CD4-positive, alpha-beta T cell treated with Interleukin-2 at 100 ng/mL for 4 hours (primary cell): Measurements from ENCODE around the gene ITPR3.

Experiments used
- DNase-seq: peaks from one replicate; pipeline ENCODE4 v3.0.0-alpha.2; 2020; ENCODE audit warnings: low spot score

The ITPR3 gene

DNA sequence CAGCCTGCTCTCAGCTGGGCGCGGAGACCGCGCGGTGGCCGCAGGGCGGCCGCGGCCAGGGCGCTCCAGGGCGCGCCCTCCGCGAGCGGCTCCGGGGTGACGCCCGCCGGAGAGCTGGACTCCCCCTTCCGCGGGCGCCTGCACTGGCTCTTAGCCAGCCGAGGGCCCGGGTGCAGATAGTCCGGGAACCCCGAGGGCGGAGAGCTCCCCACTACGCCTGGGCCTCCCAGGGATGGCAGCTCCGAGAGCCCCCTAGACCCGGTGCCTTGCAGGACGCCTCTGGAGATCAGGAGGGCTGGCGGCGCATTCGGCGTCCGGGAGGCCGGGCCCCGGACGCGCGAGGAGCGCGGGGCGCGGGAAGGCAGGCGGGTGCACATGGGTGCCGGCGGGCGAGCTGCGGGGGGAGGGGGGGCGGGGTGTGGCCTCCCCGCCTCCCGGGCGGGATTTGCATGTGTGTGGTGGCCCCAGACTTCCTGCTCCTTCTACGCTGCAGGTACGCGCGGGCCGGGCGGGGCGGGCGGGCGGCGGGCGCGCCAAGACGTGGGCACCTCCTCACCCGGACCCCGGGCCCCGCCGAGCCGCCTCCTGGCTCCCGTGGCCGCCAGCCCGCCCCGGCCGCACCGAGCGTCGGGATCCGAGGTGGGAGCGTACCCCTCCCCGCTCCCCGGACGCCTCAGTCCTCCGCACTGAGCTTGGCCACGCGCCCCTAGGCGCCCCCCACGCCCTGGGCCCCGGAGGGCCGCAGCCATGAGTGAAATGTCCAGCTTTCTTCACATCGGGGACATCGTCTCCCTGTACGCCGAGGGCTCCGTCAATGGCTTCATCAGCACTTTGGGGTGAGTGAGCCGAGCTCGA lies at the start of gene ITPR3:
Gene ITPR3 (plus strand): TSS at position 467 of the 855 bp plus-strand sequence. CDS start 281 bp downstream, at position 748.
- peak; percentile 75 for DNase-seq

DNA sequence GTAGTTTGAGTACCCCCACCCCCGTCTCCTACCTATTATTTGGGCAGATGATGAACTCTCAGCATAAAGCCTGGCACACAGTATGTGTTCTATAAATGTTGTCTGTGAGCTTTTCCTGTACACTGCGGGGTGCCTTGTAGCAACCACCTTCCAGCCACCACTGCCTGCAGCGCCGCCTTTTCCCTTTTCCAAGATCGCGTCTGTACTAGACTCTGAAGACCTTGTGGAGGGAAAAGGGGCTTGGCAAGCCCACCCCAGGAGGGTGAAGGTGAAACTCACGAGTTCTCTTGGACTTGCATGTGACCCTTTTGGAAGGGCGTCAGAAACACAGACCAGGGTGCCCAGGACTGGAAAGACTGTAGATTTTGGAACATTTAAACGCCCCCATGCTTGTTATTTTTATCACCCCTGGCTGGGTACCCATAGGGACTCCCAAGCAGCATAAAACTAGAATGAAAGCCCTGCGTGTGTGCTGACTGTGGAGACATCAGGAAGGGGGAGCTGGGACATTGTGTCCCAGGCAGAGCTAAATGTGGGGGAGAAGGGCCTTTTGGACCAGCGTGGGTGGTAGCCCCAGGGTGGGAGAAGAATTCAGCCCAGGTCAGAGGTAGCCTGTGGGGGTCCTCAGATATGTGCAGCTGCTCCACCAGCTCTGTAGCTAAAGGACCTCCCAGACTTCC lies 49.3 kb upstream of the ITPR3 start:
- DNase-seq: no peak

DNA sequence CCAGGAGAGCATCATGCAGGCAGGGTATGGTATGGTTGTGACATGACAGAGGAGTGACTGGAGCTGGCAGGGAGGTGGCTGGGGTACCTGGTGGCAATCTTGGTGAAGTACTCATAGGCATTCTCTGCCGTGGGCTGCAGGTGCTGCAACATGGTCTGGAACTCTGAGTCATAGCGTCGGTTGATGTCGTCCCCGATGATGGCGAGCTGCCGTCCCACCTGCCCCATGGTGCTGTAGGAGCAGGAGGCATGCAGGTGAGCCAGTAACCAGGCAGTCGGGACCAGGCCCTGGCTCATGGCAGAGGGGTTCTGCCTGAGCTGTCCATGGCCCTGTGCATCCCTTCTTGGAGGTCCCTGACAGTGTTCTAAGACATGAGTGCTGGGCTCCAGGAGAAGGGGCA lies 45.9 kb upstream of the ITPR3 start:
- DNase-seq: no peak

DNA sequence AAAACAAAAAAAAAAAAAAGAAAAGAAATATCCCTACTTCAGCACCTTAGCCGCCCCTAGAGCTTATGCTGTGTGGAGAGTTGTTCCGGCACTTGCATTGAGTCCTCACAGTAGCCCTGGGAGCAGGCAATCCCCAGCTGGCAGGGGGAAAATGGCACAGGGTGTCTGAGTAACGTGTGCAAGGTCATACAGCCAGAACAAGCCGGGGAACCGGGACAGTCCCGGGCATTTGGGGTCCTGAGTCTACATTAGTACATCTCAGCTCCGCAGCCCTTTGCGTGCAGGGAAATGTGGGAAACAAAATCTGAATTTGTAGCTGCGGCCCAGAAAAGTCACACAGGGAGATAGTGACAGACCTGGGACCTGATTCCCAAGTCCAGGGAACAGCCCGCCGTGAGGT lies 44.5 kb upstream of the ITPR3 start:
- no peak for DNase-seq

DNA sequence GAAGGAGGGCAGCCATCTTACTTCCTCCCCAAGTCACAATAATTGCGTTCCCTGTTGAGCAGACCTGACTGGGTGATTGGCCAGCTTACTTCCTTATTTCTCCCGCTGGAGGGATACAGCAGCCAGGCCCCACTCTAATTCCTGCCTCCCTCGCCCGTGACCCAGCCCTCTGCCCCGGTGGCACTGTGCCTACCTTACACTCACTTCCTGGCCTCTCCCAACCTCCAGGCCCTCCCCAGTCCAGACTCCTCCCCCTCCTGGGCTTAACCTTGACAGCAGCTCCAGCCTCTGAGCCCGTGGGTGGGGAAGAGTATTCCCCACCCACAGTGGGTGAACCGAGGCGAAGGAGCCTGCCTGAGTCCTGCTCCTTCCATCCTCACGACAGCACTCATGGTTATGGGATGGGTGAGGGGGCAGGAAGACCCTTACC lies 44.0 kb upstream of the ITPR3 start:
- DNase-seq: peak; percentile 25

DNA sequence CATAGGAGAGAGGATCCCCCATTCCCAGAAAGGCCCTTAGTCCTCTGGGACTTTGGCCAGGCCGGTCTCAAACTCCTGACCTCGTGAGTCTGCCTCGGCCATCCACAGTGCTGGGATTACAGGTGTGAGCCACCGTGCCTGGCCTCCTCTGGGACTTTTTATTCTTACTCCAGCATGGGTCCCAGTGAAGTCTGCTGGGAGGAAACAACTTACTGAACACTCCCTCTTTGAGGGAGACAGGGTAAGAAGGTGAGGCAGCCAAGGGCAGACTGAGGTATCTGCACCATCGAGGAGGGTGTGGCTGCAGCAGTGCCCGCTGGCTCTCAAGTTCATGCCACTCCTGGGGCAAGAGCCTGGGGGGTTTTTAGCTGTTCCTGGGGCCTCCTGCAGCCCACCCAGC lies 43.4 kb upstream of the ITPR3 start:
- peak; percentile 10 for DNase-seq

DNA sequence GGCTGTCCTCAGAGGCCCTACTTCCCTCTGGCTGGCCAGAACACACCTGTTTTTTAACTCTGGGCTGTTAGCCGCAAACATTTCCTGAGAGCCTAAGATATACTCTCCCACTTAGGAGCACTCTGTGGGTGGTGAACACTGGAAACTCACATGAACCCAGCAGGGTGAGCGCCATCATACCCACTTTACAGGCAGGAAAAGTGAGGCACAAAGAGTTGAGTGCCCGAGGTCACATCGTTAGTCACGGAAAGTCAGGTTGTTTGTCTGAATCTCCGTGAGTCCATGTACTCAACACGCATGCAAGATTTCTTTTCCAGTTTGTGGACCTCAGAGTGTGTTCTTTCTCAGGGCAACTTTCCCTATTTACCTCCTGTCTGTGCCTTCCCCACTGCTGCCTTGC lies 43.0 kb upstream of the ITPR3 start:
- peak; percentile 20 for DNase-seq

DNA sequence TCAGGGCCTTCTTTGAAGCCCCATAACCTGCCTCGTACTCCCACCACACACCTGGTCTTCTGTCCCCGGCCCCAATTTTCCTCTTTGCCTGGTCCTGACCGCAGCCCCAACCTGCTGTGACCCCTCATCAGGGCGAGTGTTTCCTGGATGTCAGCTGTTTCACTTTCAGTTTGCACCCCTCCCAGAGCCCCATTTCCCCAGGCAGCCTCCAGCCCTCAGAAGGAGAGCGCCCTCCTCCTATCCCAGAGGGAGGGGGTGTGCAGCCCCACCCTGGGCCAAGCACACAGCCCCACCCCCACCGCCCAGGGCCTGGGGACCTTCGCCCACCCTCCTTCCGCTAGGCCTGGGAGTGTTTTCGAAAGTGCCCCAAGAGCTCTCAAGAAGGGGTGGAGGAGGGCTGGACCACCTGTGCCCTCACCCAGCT lies 42.5 kb upstream of the ITPR3 start:
- DNase-seq: peak; percentile 57

DNA sequence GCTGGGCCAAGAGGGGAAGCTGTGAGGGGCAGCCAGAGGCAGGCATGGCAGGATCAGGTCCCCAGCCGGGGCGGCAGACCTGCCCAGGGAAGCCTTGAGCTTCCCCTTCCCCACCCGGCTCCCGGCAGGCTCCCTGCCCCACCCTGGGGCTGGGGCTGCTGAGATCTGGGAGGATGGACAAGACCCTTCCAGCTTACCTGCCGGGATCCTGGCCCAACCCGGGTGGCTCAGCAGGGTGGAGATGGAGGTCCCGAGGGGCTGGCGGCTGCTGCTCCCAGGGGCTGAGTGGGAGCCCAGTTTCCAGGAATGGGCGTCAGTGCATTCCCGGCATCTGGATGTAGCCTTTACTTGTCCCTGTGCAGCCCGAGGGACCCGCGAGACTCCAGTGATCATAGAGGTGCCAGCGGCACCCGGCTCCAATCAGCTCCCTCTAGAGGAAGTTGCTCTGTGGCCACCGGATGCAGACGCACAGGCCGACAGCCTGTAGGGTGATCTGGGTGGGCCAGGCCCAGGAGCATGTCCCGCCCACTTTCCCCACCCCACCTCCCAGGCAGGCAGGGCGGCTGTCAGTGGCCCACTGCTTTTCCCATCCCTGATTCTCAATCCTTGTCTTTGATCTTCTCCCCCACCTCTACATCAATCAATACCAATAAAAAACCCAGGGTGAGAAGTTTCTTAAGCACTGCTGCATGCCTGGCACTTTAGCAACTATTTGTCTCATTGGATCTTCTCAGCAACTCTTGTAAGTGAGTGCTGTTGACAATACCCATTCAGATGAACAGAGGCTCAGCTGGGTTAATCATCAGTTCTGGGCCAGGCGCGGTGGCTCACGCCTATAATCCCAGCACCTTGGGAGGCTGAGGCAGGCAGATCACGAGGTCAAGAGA lies 41.1 kb upstream of the ITPR3 start, which contains the start of gene BAK1:
Gene BAK1 (minus strand): TSS at position 449 of the 887 bp plus-strand sequence. CDS start 2,672 bp downstream, outside the sequence.
- peak; percentile 84 for DNase-seq

DNA sequence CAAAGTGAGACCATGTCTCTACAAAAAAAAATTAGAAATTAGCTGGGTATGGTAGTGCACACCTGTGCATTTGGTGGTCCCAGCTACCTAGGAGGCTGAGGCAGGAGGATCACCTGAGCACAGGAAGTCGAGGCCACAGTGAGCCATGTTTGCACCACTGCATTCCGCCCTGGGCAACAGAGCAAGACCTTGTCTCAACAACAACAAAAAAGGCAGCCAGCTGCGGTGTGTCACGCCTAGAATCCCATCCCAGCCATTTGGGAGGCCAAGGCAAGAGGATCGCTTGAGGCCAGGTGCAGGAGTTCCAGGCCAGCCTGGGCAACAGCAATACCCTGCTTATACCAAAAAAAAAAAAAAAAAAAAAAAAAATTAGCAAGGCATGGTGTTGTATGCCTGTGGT lies 39.9 kb upstream of the ITPR3 start:
- no peak for DNase-seq

DNA sequence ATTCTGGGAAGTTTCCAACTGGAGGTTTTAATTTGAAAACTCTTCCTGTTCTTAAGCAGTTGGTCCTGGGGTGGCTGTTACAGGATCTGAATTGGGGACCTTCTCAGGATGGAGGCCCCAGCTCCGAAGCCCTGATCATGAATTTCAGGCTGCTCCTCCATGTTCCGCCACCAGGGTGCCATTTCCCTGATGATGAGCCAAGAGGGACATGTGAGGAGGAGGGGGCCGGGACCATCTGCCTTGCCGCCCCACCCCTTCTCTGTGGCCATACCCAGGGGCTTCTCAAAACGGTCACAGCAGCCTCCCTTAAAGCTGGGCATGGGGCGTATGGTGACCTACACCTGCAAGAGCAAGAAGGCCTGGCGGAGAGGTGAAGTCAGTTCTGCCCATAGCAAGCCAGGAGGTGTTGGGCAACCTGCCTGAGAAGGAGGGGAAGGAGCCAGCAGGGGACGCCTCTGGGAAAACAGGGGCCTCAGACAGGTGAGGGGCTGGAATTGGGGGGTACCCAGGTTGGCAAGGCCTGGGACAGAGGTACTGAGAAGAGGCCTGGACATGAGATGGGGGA lies 37.4 kb upstream of the ITPR3 start:
- DNase-seq: no peak

DNA sequence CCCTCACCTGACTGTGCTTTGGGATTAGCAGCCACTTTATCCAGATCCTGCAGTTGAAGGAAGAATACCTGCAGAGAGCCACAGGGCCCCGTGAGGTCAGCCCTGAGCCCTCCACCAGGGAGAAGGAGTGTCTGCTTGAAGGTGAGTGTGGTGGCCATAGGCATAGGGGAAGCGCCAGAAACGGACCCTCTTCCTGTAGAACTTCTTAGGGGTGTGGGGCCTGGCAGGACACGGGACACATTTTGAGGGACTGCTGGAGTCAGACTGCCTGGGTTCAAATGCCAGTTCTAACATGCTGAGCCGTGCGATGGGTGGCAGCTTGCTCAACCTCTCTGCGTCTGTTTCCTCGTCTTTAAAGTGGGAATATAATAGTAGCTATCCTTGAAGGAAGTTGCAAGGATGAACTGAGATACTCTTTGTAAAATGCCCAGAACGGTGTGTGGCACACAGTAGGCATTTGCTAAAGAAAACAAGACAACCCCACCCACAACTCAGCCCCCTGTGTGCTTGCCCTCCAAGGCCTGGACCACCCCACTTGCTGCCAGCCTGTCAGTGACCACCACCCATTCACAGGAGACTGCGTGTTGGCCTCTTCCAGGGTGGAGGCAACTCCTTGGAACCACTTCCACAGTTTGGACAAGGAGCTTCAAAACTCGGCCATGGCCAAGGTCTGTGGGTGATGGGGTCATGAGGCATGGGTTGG lies 36.3 kb upstream of the ITPR3 start:
- DNase-seq: no peak

DNA sequence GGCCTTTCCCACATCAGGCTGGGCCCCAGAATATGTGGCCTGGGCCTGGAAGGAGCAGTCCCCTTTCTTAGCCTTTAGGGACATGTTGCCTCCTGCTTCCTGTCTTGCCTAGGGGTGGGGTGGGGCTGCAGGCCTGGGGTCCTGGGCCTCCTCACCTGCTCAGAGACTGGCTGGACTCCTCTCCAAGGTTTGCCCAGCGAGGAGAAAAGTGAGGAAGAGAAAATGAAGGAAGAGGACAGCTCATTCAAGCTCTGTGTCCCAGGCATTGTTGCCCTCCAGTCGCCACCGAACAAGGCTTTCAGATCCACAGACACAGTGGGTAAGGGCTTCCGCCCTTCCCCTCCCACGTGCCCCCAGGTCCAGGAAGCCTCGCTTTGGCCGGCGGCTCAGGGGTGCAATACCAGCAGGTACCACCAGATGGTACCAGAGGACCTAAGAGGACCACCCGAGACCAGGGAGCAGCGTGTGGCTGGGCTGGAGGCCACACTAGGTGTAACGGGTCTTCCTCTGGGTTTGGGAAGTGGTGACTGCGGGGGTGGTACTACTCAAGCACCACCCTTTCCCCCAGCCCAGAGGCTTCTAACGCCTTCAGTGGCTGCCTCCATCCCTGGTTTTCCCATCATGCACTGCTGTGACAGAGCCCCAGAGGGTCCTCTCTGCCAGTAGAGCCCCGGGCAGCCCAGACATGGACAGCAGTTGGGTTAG lies 35.6 kb upstream of the ITPR3 start:
- peak; percentile 90 for DNase-seq

DNA sequence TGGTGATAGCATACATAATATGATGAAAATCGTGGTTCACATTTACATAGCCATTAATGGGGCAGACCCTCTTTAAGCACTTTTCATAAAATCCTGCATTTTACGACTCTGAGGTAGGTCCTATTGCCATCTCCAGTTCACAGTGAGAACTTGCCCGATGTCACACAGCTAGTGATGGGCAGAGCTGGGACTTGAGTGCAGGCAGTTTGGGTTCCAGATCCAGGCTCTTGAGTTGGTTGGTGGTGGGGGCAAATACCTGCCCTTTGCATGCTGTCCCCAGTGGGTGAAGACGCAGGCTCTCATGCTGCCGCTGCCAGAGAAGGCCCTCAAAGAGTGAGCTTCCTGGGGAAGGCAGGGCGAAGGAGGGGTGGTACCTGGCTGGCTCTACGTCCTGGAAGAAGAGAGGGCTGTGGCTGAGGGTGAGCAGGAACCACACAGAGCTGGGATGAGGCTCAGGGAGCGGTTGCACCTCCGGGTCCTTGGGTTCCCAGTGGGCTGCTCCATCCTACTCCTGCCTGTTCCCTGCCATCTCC lies 34.9 kb upstream of the ITPR3 start:
- DNase-seq: peak; percentile 10

DNA sequence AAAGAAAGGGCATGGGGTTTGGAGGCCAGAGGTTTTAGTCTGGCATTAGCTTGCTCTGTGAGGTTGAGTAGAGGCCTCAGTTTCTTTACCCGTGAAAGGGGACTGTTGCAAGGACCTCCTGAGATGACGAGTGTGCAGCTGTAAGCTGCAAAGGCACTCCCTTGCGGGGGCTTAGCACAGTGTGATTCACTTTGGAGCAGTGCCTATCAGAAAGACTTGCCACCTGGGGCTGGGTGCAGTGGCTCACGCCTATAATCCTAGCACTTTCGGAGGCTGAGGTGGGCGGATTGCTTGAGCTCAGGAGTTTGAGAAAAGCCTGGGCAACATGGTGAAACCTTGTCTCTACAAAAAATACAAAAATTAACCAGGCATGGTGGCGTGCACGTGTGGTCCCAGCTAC lies 33.6 kb upstream of the ITPR3 start:
- no peak for DNase-seq

DNA sequence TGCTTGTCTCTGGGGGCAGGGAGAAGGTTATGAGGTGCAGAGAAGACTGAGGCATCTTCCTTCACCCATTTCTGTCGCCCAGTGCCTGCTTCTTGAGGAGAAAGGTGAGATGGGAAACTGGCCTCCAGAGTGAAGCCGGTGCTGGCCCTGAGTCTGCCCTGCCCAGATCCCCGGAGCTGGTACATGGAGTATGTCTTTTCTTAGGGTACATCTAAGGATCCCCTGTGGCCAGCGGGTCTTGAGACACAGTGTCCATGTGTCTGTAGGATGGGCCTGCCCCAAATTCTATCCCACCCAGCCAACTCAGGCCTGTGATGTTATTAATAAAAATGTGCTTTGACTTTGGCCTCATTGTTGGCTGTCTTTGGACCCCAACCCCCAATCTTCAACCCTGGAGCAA lies 32.2 kb upstream of the ITPR3 start:
- no peak for DNase-seq

DNA sequence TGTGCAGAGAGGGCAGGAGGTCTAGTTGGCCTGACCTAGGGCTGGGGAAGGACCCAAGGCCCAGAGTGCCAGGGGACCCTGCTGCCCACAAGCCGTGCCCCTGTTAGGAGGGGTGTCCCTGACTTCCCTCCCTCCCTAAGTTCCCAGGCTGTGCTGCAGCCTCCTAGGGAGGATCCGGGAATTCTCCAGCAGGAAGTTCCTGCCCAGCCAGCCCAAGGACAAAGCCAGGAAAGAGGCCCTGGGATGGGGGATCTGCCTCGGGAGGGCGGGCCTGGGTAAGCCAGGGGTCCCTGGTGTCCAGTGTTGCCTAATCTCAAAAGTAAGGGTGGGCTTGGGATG lies 31.8 kb upstream of the ITPR3 start:
- DNase-seq: no peak

DNA sequence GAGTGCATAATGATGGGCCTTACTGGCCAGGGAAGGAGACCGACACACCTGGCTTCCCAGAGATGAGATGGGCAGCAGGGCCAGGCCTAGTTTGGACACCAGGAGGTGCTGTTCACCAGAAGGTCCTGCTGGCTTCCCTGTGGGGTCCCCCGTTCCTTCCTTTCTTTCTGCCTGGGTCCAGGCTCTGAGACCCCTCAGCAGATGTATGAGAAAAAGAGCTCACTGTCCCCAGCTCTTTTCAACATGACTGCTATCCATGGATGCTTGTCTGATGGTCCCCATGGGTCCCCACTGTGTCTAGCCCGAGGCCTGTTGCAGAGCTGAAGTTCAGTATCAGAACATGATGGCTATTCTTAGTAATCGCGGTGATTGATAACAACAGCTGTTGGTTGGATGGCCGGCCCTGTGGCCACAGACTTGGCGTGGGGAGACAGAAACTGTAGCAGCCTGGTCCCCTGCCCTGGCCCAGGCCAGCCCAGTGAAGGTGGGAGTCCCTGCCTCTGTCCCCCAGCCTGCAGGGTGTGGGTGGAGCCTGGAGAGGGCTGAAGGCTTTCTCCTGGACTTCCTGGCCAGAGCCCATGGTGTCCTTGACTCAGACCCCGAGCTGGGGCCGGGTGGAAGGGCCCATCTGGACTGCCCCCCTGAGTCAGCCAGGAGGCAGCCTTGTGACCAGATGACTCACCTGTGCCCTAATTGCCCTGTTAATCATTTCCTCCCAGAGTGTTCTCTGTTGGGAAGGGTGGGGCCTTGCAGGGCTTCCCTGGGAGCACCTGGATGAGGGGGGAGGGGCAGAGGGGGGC lies 31.2 kb upstream of the ITPR3 start:
- peak; percentile 37 for DNase-seq

DNA sequence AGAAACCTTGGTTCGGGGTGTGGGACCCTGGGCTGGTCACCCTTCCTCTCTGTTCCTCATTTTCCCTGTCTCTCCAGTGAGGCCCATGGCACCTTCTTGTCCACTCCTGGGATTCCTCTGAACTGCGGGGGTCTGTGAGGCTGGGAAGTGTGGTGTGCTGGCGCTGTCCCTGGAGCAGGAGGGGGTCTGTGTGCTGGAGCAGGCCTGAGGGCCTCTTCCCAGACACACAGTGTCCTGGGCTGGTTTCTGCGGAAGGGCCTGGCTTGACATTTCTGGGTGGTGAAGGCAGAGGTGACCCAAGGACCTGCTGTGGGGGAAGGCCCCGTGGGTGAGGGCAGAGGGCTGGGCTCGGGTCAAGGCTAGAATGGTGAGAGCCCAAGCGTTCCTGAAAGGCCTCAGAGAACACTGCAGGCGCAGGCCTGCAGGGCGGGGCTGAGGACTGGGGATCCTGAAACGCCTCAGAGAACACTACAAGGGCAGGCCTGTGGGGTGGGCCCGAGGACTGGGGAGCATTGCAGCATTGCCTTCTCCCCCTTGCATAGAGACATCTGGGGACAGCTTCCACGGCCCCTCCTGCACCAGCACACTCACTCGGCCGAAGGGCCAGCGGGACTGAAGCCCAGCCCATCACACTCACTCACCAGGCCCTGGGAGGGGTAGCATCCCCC lies 30.5 kb upstream of the ITPR3 start:
- no peak for DNase-seq
